GM21528 (cell line): ENCODE measurements around the gene NEGR1.

Experiments
- ATAC-seq: cut with Tn5 transposase; IDR thresholded peaks from one replicate; pipeline ENCODE4 v1.9.1; 2021; ENCODE audit warnings: mild to moderate bottlenecking, moderate library complexity; ENCODE audit not compliant: unreplicated experiment, low FRiP score

NEGR1 gene

DNA sequence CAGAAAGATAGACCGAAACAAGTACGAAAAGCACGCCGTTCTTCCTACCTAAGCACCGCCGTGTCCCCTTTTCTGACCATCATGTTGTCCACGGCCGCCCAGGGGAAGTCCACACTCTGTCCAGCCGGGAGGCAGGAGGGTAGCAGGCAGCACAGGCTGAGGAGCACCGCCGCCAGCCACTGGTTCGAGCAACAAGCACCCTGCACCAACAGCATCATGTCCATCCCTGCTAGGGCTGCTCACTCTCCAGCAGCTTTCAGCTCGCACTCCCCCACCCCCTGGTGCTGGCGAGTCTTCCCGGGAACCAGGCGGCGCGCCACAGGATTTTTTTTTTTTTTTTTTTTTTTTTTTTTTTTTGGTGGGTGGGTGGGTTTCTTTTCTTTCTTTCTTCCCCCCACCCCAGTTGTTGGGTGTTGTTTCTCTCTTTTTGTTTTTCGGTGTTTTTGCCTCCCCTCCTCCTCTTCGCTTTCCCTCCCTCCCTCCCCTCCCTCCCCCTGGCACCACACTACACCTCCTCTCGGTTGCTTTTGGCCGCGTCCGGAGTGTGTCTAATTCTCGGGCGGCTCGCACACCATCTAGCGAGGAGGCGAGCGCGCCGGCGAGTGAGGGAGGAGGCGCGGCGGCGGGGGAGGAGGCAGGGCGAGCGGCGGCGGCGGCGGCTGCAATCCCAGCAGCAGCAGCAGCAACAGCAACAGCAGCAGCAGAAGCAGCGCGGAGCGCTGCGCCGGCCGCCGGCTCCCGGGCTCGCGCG is at the start of gene NEGR1:
TSS of gene NEGR1 (minus strand) at position 269 of the 751 bp plus-strand sequence.
- ATAC-seq, result peak; percentile 66

GRCh38 chr1:72326494-72326893 is 44.2 kb upstream of the NEGR1 start:
- ATAC-seq, result no peak

GRCh38 chr1:72324451-72324850 is 42.1 kb upstream of the NEGR1 start:
- no peak for ATAC-seq

GRCh38 chr1:72322910-72323309 is 40.6 kb upstream of the NEGR1 start:
- ATAC-seq, result no peak

DNA sequence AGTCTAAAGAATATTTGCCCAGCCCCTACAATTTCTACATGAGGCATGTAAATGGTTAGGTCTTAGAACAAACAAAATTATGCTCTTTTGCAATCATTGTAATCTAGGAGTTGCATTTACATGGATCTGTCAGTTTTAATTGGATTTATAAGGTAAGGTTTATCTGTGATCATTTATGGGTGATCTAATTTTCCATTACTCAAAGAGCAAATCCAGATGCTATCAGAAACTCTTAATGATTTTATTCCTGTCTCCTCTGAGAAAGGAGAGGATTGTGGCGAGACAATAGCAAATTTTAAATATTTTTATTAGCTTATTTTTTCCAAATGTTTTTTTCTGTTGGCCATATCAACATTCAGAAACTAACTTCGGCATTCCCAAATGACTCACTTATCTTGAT is 14.2 kb upstream of the NEGR1 start:
- no peak for ATAC-seq

- no peak for ATAC-seq
Measured at GRCh38 chr1:72288886-72289285, 6.5 kb upstream of the NEGR1 start.

DNA sequence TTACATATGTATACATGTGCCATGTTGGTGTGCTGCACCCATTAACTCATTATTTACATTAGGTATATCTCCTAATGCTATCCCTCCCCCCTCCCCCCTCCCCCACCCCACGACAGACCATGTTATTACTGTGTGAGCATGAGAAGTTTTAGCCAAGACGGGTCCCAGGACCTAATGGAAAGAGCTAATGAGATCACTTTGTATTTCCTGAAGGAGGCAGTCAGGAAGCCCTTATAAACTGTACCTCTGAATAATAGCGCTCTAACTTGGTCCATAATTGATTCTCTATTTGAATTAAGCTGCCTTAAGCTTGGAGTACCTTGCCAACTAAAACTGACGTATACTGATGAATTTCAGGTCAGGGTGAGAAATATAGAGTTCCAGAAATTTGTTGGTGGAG is 4.1 kb upstream of the NEGR1 start:
- ATAC-seq, result no peak

- no peak for ATAC-seq
Measured at GRCh38 chr1:72285074-72285425, 2.7 kb upstream of the NEGR1 start.

DNA sequence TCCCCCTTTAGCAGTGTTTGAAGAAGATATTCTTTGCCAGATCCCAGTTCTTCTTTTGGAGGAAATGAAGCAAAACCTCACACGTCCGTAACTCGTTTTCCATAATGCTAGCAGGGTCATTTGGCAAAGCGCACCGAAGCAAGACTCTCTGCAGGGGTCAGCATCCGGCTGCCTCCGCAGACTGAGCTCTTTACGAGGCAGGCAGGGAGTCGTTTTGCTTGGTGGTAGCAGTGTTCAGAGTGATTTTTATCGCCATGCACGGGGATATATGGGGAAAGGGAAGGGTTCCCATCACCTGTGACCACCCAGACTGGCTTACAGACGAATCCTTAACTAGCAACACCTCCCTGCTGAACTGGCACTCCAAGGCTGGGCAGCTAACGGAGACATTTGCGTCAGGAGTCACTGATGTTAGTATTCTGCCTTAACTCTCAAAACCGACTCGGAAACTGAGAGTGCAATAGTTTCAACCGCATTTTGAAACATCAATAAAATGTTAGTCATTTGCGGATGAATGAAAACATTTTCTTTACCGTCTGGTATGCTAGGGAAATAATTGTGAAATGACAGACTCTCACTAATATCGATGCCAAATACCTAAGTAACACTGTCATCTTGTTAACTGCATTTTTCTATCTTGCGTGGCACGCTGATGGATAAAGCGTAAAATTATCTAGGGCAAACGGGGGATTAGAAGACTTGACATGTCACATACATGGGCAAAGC is 2.2 kb upstream of the NEGR1 start:
- peak; percentile 66 for ATAC-seq

DNA sequence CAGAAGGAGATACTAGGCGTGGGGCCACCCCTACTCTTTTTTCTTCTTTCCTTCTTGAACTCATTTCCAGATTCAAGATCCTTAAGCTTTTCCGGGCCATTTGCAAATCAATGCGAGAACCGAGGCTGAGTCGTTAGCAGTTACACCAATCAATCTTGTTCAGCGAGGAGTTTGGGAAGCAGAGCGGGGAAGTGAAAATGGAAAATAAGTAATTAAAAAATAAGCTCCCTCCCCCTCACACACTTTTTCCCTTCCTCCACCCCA is 1.7 kb upstream of the NEGR1 start:
- no peak for ATAC-seq

DNA sequence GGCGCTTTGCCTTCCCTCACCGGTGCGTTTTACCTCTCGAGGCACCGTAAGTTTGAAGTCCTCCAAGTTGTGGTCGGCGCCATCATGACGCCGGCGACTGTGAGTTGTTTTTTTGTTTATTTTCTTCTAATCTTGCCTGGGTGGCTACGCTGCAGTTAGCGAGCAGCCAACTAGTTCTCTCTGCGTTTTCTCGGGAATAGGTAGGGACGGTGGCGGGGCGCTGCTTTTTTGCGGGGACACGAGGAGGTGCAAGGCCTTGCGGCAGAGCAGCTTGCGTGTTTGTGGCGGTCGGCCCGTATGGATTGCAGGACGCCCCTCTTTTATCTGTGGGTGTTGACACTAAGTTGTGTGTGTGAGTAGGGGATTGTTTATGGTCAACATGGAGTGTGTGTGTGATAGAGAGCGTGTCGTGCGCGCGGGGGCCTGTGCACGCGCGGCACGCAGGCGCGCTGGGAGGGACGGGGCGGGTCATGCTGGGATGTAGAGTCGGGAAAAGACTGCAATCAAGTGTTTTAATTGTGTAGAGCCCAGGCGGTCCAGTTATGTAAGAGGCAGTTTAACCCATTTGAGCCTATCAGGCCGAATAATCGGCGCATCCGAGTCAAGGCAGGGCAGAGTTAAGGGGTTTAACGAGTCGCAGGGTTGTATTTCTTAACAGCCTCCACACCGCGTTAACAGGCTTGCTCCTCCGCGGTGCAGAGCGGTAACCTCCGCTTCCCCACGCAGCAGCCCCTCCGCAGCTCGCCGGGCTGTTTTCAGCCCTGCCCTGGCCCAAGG is 1.2 kb upstream of the NEGR1 start:
- ATAC-seq, result no peak

DNA sequence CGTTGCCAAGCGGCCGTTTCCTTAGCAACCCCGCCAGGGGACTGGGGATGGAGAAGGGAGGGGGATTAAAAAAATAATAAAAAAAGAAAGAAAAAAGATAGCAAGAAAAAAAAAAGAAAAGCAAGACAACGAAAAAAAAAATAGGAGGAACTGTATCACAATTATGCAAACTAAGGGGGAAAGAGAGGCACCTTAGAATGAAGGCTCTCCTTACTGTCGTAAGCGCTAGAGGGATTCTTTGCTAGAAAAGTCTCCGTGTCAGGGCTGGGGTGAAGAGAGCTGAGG is 625 bp upstream of the NEGR1 start:
- ATAC-seq, result peak; percentile 18

- no peak for ATAC-seq
Measured at GRCh38 chr1:72281637-72282270, 585 bp downstream of the NEGR1 start.

DNA sequence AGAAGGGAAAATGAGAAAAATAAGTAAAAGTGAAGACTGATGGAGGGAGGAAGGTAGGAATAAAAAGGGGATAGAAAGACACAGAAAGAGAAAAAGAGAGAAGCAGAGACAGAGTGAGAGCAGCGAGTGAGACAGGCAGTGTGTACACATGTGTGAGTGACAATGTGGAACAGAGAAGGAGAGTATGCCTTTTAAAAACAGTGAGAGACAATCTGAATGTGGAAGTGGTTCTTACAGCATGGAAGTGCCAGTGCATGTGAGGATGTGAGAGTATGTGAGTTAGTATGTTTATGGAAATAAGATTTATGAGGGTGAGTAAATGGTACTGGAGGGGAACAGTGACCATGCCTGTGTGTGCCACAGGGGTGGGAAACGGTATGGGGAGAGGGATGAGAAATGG is 1.2 kb downstream of the NEGR1 start:
- ATAC-seq, result no peak

DNA sequence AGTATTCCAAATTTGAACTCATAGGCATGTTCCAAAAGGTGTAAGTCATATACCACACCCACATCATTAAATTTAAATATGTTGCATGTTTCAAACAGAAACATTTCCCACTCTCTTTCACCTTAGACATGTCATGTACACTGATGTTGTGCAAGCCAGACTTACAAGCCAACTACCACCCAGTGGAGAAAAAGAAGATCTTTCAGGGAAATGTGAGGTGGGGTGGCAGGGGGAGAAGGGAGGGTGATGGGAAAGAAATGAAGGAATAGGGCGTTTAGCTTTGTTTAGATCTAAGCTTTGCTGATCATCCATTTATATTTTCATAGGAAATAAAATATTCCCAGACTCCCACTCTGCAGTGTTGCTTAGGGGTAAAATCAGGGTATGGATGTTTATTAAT is 1.6 kb downstream of the NEGR1 start:
- no peak for ATAC-seq

DNA sequence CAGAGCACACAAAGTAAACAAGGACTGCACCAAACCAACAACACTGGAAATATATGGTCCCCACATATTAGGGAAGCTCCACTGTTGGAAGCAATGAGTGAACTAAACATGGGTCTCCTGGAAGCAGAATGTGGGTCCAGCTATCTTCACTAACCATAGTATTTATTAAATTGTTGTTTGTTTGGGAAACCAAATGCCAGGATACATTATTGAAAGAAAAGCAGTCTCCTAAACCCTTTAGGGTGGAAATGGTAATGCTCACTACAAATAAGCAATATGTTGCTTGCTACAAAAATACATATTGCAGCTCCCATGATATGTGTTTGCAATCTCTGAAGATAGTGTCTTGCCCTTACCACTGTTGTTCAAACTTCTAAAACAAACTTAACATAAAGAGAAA is 2.2 kb downstream of the NEGR1 start:
- no peak for ATAC-seq

DNA sequence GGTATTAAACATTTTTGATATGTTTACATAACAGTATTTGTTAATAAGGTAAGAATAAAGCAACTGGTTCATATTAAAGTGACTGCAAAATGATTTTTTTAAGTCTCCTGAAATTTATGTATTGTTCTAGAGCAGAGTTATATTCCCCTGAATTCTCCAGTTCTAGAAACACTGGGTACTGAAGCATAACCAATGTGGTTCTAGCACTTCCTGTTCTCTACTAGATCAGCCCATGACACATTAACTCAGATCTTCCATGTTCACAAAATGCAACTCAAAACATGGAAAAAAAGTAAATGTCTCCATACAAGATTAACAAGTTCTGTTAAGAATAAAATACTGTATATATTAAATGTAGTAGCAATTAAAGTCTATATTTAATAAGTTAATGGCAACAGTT is 3.9 kb downstream of the NEGR1 start:
- no peak for ATAC-seq

DNA sequence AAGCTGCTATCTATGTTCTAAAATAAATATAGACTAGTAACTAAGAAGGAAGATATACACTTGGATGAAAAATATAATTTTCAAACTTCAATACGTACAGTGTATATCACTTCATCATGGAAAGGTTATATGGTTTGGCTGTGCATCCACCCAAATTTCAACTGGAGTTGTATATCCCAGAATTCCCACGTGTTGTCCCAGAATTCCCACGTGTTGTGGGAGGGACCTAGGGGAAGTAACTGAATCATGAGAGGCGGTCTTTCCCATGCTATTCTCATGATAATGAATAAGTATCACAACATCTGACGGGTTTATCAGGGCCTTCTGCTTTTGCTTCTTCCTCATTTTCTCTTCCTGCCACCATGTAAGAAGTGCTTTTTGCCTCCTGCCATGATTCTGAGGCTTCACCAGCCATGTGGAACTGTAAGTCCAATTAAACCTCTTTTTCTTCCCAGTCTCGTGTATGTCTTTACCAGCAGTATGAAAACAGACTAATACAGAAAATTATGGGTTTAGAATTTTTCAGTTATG is 10.7 kb downstream of the NEGR1 start:
- no peak for ATAC-seq

DNA sequence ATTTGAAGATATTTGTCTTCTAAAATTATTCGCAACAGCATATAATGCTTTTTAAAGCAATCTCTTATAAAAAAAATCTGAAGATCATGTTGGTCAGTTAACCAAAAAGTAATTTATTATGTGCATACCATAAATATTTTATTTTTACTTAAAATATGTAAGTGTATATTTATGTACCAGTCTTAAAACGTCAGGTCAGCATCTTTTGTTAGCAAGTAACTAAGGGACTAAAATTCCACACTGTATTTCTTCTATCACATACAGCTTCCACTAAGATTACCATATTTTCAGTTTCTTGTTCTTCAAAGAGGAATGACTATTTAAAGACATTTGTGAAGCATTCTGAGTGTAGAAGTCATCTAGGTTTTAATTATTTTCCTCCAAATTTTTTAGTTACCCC is 19.6 kb downstream of the NEGR1 start:
- ATAC-seq, result no peak

DNA sequence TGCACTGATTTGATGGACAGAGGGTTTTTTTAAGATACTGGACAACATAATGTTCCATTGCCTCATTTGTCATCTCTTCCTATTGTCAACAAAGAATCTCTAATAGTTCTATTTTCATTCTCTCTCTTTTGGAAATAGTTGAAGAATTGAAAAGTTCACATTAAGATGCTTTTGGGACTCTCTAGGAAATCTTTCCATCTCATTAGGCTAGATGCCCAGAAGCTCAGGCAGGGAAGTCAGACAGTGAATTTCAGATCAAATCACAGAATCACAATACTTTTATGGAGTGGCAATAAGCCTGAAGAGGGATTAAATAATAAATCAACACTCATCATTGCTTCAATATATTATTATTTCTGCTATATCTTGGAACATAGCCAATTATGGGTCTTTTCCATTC is 29.2 kb downstream of the NEGR1 start:
- no peak for ATAC-seq

DNA sequence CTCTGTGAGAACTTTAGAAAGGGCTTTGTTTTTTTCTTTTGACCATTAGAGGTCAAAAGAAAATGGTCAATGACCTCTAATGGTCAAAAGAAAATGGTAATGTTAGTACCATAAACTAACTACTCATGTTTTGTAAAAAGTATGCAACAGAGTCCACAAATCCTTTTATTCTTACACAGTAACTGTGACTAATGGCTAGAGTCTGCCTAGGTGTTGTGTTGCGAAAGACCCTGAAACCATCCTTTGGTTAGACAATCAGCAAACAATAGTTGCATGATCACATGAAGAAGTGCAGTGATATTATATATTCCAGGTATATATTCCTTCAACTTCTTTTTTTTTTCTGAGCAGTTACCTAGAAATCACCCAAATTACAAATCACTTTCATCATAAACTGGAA is 40.9 kb downstream of the NEGR1 start:
- ATAC-seq, result no peak
